ENCODE results near the gene ATP10D.

Gene ATP10D

DNA sequence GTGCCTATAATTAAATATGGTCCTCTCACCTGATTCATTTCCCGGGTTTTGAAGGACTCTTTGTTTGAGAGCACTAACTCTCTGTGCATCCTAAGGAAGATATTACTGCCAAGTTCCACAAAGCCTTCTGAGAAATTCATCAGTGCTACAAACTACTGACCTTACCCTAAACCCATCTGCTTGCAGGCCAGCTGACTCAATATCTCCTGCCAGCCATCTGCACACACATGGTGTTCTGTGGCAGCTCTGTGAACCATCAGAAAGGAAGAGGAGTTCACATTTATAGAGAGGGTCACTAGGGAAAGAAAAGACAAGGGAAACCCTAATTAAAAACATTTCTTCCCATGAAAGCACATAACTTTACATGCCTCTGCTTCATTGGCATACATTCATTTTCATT lies 156.7 kb downstream of the ATP10D start:
- Histone ChIP-seq H3K9me3 (ENCODE audit: control insufficient read depth in 1 of 2, low read length in 2 of 2) (no peaks in the 10 kb centered on the region), H3K4me1 (ENCODE audit: control insufficient read depth in 1 of 2, insufficient read depth in 2 of 2, low read length in 2 of 2) (no peaks in the 10 kb centered on the region), H3K27me3 (ENCODE audit: low read depth, low read length) (no peaks in the 10 kb centered on the region), H3K36me3 (ENCODE audit: control insufficient read depth in 1 of 2, insufficient read depth in 2 of 2, low read length in 2 of 2) (no peaks in the 10 kb centered on the region), H3K27ac (ENCODE audit: low read length) (no peak overlapping the region), H3K4me3 (ENCODE audit: low read depth in 1 of 2, low read length in 2 of 2) (no peak overlapping the region)

DNA sequence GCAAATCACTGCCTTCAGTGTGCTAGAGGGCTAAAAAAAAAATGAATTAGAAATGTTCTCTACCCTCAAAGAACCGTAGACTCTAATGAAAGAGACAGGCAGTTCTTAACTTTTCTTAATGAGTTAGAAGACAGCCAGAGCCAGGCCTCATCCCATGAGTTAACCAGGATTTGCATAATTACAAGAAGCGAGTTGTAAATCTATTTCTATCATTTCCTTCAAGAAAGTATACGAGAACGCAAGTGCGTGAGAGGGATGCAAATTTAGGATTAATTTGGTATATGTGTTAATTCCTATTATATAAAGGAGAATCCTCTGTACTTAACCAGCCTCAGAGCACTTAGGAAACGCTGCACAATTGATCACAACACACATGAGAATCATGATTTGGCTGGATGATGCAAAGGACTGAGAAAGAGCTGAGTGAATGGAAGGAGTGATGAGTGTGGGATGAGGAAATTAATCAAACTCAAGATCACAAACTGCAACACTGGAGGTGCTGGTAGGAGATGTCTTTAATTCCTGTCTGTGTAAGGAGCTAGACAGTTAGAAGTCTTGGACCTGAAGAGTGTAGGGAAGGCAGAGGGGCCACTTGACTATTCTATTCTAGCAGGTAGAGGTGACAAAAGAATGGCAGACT lies 157.2 kb downstream of the ATP10D start:
- H3K27ac ChIP-seq (ENCODE audit: low read length): no peak overlapping the region
- no peaks in the 10 kb centered on the region for H3K9me3 ChIP-seq (ENCODE audit: control insufficient read depth in 1 of 2, low read length in 2 of 2)
- H3K4me3 ChIP-seq (ENCODE audit: low read depth in 1 of 2, low read length in 2 of 2): no peak overlapping the region
- H3K27me3 ChIP-seq (ENCODE audit: low read depth, low read length): no peaks in the 10 kb centered on the region
- H3K36me3 ChIP-seq (ENCODE audit: control insufficient read depth in 1 of 2, insufficient read depth in 2 of 2, low read length in 2 of 2): no peaks in the 10 kb centered on the region
- no peaks in the 10 kb centered on the region for H3K4me1 ChIP-seq (ENCODE audit: control insufficient read depth in 1 of 2, insufficient read depth in 2 of 2, low read length in 2 of 2)

All from muscle layer of duodenum (tissue), 2 donors.